ENCODE results near the gene DMAP1. TPM values are rescaled to one million over a fixed set of nuclear protein-coding genes. Genes with fewer than 3 reads are reported as not detected.

DMAP1 gene
- total and polyA plus RNA-seq, 12 donors = 62.4 to 229 (median 87.8) TPM

GRCh38 chr1:44227211-44227610 lies 13.9 kb downstream of the DMAP1 start:
- no peaks in the 10 kb centered on the region for H3K9me3 ChIP-seq (replicated peaks in 1 of 3)
- no peak for DNase-seq
- no peaks in the 10 kb centered on the region for H3K27me3 ChIP-seq
- H3K27ac ChIP-seq = no peak overlapping the region
- intact Hi-C loops (cut with DNase I) = loop anchor here in 1 of 2 donors (10.0 kb wide), 1 partner anchor 368 kb away; no protein-coding TSS in a partner anchor
- no peak overlapping the region for H3K4me3 ChIP-seq
- TF ChIP-seq POLR2A (IDR thresholded peaks at IDR 0.05) = no peak
- no peak for TF ChIP-seq CTCF (IDR thresholded peaks at IDR 0.05)
- no peaks in the 10 kb centered on the region for H3K36me3 ChIP-seq (replicated peaks in 1 of 2)
- no peaks in the 10 kb centered on the region for H3K4me1 ChIP-seq (replicated peaks in 1 of 2)
- WGBS, 4 donors = 57 to 89% (median 77%) methylated on average over 1 of the region's 1 CpG

DNA sequence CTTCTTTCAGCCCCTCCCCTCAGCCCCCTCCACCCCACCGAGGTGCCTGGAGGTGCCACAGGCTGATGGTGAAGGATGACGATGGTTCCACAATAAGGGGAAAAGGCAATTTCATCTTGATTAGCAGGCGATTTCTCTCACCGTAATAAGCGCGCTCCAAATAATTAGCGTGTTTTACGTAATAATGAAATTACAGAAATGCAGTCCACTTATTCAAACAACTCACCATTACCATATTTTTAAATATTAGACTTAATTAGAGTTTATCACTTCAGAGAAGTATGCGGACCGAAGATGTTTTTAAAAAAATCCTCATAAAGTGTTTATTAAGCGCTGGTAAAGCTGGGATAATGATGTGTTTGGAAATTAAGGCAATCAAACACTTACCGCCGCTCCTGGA lies 14.9 kb downstream of the DMAP1 start:
- no peaks in the 10 kb centered on the region for H3K9me3 ChIP-seq (replicated peaks in 1 of 3)
- H3K27ac ChIP-seq = no peak overlapping the region
- no peaks in the 10 kb centered on the region for H3K4me1 ChIP-seq (replicated peaks in 1 of 2)
- intact Hi-C loops (cut with DNase I) = loop anchor here in 1 of 2 donors (10.0 kb wide), 1 partner anchor 367 kb away; no protein-coding TSS in a partner anchor
- peak in 1 of 7 donors; percentile 30 for DNase-seq
- no peak for TF ChIP-seq CTCF (IDR thresholded peaks at IDR 0.05)
- TF ChIP-seq POLR2A (IDR thresholded peaks at IDR 0.05) = no peak
- no peaks in the 10 kb centered on the region for H3K27me3 ChIP-seq
- no peak overlapping the region for H3K4me3 ChIP-seq
- 95 to 98% (median 96%) methylated on average over 13 of the region's 13 CpGs for WGBS, 4 donors
- H3K36me3 ChIP-seq (replicated peaks in 1 of 2) = no peaks in the 10 kb centered on the region

DNA sequence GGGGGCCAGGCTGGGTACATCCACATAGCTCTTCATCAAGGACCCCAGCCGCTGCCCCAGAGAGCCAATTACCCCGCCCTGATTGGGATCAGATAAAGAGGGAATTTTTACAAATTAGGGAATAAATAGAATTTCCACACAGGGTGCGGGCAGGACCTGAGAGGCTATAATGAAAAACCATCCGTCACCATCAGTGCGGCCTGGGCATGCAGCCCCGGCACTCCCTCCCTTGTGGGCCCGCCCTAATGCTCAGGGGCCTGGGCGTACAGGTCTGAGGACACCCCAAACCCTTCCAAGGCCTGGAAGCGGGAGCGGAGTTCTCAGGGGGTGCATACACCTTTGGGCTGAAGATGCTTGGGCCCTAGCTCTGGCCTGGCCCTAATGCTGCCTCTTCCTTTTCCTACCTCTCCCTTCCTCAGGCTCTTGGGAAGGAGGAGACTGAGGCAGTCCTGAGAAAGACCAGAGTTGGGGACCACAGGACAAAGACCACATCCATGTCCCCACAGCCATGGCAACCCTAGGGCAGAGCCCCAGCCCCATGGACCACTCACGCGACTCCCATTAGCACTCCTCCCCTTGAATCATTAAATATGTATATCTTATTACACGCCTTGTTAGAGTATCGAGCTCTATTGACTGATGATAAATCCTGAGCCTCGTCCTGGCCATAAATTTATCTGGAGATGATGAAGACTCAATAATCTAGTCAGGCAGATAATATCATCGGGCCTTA lies 16.3 kb downstream of the DMAP1 start:
- Histone ChIP-seq H3K4me1 (replicated peaks in 1 of 2) (no peaks in the 10 kb centered on the region), H3K9me3 (replicated peaks in 1 of 3) (no peaks in the 10 kb centered on the region), H3K27me3 (no peaks in the 10 kb centered on the region), H3K36me3 (replicated peaks in 1 of 2) (no peaks in the 10 kb centered on the region), H3K4me3 (no peak overlapping the region), H3K27ac (no peak overlapping the region)
- no peak for DNase-seq
- intact Hi-C loops (cut with DNase I) = loop anchor here in 1 of 2 donors (10.0 kb wide), 1 partner anchor 365 kb away; no protein-coding TSS in a partner anchor
- 96 to 97% (median 97%) methylated on average over 13 to 16 of the region's 16 CpGs for whole genome bisulfite sequencing, 4 donors
- TF ChIP-seq CTCF (IDR thresholded peaks at IDR 0.05) (no peak), POLR2A (IDR thresholded peaks at IDR 0.05) (no peak)

DNA sequence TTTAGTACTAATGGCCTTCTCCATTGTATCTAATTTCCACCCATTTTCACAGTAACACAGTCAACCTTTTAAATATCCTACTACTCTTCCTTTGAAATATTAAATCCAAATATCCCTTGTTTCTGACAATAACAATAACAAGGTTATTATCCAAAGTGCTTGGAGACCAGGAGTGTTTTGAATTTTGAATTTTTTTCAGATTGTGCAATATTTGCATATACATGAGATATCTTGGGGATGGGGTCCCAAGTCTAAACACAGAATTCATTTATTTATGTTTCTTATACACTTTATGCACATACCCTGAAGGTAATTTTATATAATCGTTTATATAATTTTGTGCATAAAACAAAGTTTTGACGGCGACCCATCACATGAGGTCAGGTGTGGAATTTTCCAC lies 17.5 kb downstream of the DMAP1 start:
- no peak for DNase-seq
- H3K36me3 ChIP-seq (replicated peaks in 1 of 2) = no peaks in the 10 kb centered on the region
- no peak overlapping the region for H3K27ac ChIP-seq
- intact Hi-C loops (cut with DNase I) = no loop called here
- no peaks in the 10 kb centered on the region for H3K4me1 ChIP-seq (replicated peaks in 1 of 2)
- TF ChIP-seq POLR2A (IDR thresholded peaks at IDR 0.05) = no peak
- no peak for TF ChIP-seq CTCF (IDR thresholded peaks at IDR 0.05)
- no peak overlapping the region for H3K4me3 ChIP-seq
- no peaks in the 10 kb centered on the region for H3K27me3 ChIP-seq
- no peaks in the 10 kb centered on the region for H3K9me3 ChIP-seq (replicated peaks in 1 of 3)
- 95 to 98% (median 97%) methylated on average over 3 of the region's 3 CpGs for WGBS, 4 donors
